HepG2 (cell line): ENCODE results near the gene VARS1. TPM values are rescaled to one million over a fixed set of nuclear protein-coding genes. Genes with fewer than 3 reads are reported as not detected.

Source experiments
- CREBL2 ChIP-seq: sonication (generic); formaldehyde crosslinking; IDR thresholded peaks from 2 replicates; pipeline ENCODE4 v1.8.1; 2023; ENCODE audit warnings: missing genetic modification reagents, mild to moderate bottlenecking, borderline replicate concordance
- DMAP1 ChIP-seq: IDR thresholded peaks from 2 replicates; pipeline ENCODE4 v1.6.1; 2016
- FOXM1 ChIP-seq: sonication (generic); formaldehyde crosslinking; IDR thresholded peaks from 2 replicates; pipeline ENCODE4 v1.5.0; 2020; ENCODE audit warnings: missing genetic modification reagents
- HBP1 ChIP-seq: IDR thresholded peaks from 2 replicates; pipeline ENCODE4 v1.6.1; 2016; ENCODE audit warnings: low read depth, control low read depth
- KAT8 ChIP-seq: IDR thresholded peaks from 2 replicates; pipeline ENCODE4 v1.6.1; 2016; ENCODE audit warnings: missing genetic modification reagents, missing compliant biosample characterization
- MIER3 ChIP-seq: IDR thresholded peaks from 2 replicates; pipeline ENCODE4 v1.6.1; 2016; ENCODE audit warnings: missing compliant biosample characterization, borderline replicate concordance
- MIXL1 ChIP-seq: IDR thresholded peaks from 2 replicates; pipeline ENCODE4 v1.6.1; 2016
- MXD1 ChIP-seq: sonication (generic); formaldehyde crosslinking; IDR thresholded peaks from 2 replicates; pipeline ENCODE4 v1.4.0; 2020; ENCODE audit warnings: mild to moderate bottlenecking, missing genetic modification reagents
- MYC ChIP-seq: sonication (generic); formaldehyde crosslinking; IDR thresholded peaks from 2 replicates; pipeline ENCODE4 v1.9.0; 2021; ENCODE audit warnings: missing genetic modification reagents, borderline replicate concordance
- NFE2 ChIP-seq: sonication (generic); formaldehyde crosslinking; IDR thresholded peaks from 2 replicates; pipeline ENCODE4 v1.4.0; 2020; ENCODE audit warnings: missing genetic modification reagents
- PHF5A ChIP-seq: IDR thresholded peaks from one replicate; pipeline ENCODE4 v1.6.1; 2018; ENCODE audit warnings: low read depth, missing genetic modification reagents; ENCODE audit not compliant: unreplicated experiment
- SIN3A ChIP-seq: IDR thresholded peaks from 2 replicates; pipeline ENCODE4 v1.6.1; 2011; ENCODE audit warnings: low read depth, mild to moderate bottlenecking, control low read depth, low read length, borderline replicate concordance
- SOX13 ChIP-seq, 3 experiments: fragments of 450-650 bp in 1 of 3; sonication (generic) in 1 of 3; formaldehyde crosslinking in 1 of 3; IDR thresholded peaks in 2 of 3; conservative IDR thresholded peaks in 1 of 3; 2 replicates each; pipeline versions ENCODE4 v1.5.0 to v1.6.1; 2016 to 2020; ENCODE audit warnings: antibody characterized with exemption in 1 of 3, mild to moderate bottlenecking in 1 of 3, missing compliant biosample characterization in 1 of 3, missing genetic modification reagents in 1 of 3, moderate library complexity in 1 of 3
- SP2 ChIP-seq: sonication (generic); formaldehyde crosslinking; IDR thresholded peaks from 2 replicates; pipeline ENCODE4 v1.5.1; 2020; ENCODE audit warnings: mild to moderate bottlenecking, missing genetic modification reagents
- TAF1 ChIP-seq: sonication (generic); formaldehyde crosslinking; IDR thresholded peaks from 2 replicates; pipeline ENCODE4 v1.4.0; 2020; ENCODE audit warnings: missing genetic modification reagents
- TCF12 ChIP-seq, 2 experiments: fragments of 450-650 bp in 1 of 2; sonication (generic) in 1 of 2; formaldehyde crosslinking in 1 of 2; IDR thresholded peaks; 2 replicates each; pipeline versions ENCODE4 v1.6.1 to v1.8.0; 2017 to 2022; ENCODE audit warnings: antibody characterized with exemption in 1 of 2, mild to moderate bottlenecking in 1 of 2, missing genetic modification reagents in 1 of 2, moderate library complexity in 1 of 2
- TFDP1 ChIP-seq: IDR thresholded peaks from 2 replicates; pipeline ENCODE4 v1.6.1; 2016; ENCODE audit warnings: missing compliant biosample characterization, missing genetic modification reagents, borderline replicate concordance
- ZBED4 ChIP-seq: sonication (generic); formaldehyde crosslinking; IDR thresholded peaks from 2 replicates; pipeline ENCODE4 v1.4.0; 2020; ENCODE audit warnings: missing genetic modification reagents, borderline replicate concordance
- ZNF282 ChIP-seq: fragments of 450-650 bp; IDR thresholded peaks from 2 replicates; pipeline ENCODE4 v1.6.1; 2018; ENCODE audit not compliant: partially characterized antibody
- ZNF335 ChIP-seq: sonication (generic); formaldehyde crosslinking; IDR thresholded peaks from 2 replicates; pipeline ENCODE4 v1.4.0; 2020; ENCODE audit warnings: missing genetic modification reagents
- ZNF431 ChIP-seq: sonication (generic); formaldehyde crosslinking; IDR thresholded peaks from 2 replicates; pipeline ENCODE4 v1.9.0; 2022; ENCODE audit warnings: missing genetic modification reagents, low read depth, mild to moderate bottlenecking, borderline replicate concordance
- ZNF564 ChIP-seq: sonication (generic); formaldehyde crosslinking; IDR thresholded peaks from 2 replicates; pipeline ENCODE4 v1.8.1; 2023; ENCODE audit warnings: mild to moderate bottlenecking, missing genetic modification reagents
- polyA plus RNA-seq, 8 experiments: library from polyadenylated mRNA; depleted of rRNA in 3 of 8; stranded (reverse) in 7 of 8; unstranded in 1 of 8; fragments of >200 nt; fragmentation: Illumina TruSeq in 4 of 8; extraction: Trizol in 4 of 8; gene quantifications; 2 replicates each; pipeline versions ENCODE4 v1.2.1 to v1.2.3, GENCODE V29; 2011 to 2016; ENCODE audit warnings: low read depth in 4 of 8, missing spikeins in 1 of 8, mixed read lengths in 1 of 8; ENCODE audit not compliant: insufficient read depth in 1 of 8
- total RNA-seq, 5 experiments: library from RNA; depleted of rRNA; stranded (reverse); fragments of >200 nt; fragmentation: Illumina TruSeq; extraction: Trizol; gene quantifications; 2 replicates each; pipeline ENCODE4 v1.2.3, GENCODE V29; 2016; ENCODE audit warnings: low read depth in 1 of 5

The VARS1 gene
- total and polyA plus RNA-seq, 2 of the 13 experiments (the other 11 are each of a cell fraction or from before 2014, with no cell fraction given): 14.7 to 56.1 TPM

GRCh38 chr6:31815025-31815838 is 19.7 kb upstream of the VARS1 start, which contains the start of the genes HSPA1A and HSPA1L (continued):
- TF ChIP-seq MYC (CRISPR knock-in tag) (no peak), ZNF431 (CRISPR knock-in tag) (no peak), CREBL2 (CRISPR knock-in tag) (0 out of 2 replicates have a peak, but pooled peaks have one; percentile 38), ZNF282 (no peak), ZNF335 (CRISPR knock-in tag) (peak; percentile 81; the same call in 1 of the 2 replicates), ZBED4 (peak; percentile 34; the same call in 1 of the 2 replicates), ZNF564 (no peak), SP2 (CRISPR knock-in tag) (peak; percentile 81), TAF1 (CRISPR knock-in tag) (peak; percentile 88), NFE2 (CRISPR knock-in tag) (no peak), FOXM1 (CRISPR knock-in tag) (no peak), MXD1 (CRISPR knock-in tag) (peak; percentile 62; the same call in 1 of the 2 replicates), MIER3 (CRISPR knock-in tag) (0 out of 2 replicates have a peak, but pooled peaks have one; percentile 58), TCF12 (IDR thresholded peaks at IDR 0.05) (no peak), TCF12 (CRISPR knock-in tag; IDR thresholded peaks at IDR 0.05) (no peak), SOX13 (IDR thresholded peaks at IDR 0.05) (0 out of 2 replicates have a peak, but pooled peaks have one; percentile 39), SOX13 (CRISPR knock-in tag; conservative IDR thresholded peaks at IDR 0.05 in 1 of 2, IDR thresholded peaks at IDR 0.05 in 1 of 2) (no peak), HBP1 (CRISPR knock-in tag) (peak; percentile 91; the same call in 1 of the 2 replicates), KAT8 (CRISPR knock-in tag) (peak; percentile 67), SIN3A (peak; percentile 78; the same call in 1 of the 2 replicates), TFDP1 (CRISPR knock-in tag) (0 out of 2 replicates have a peak, but pooled peaks have one; percentile 25), MIXL1 (CRISPR knock-in tag) (peak; percentile 40; the same call in 1 of the 2 replicates), DMAP1 (CRISPR knock-in tag) (peak; percentile 1; the same call in 1 of the 2 replicates), PHF5A (CRISPR knock-in tag) (no peak)
